Omental fat pad (tissue), 4 donors: ENCODE data around the gene FGF4. TPM values are rescaled to one million over a fixed set of nuclear protein-coding genes. Genes with fewer than 3 reads are reported as not detected.

Source experiments
- ATAC-seq: fragments of 150-250 bp; one replicate; pipeline ENCODE4 v1.9.1; 2016; ENCODE audit warnings: mild to moderate bottlenecking, moderate library complexity; ENCODE audit not compliant: low FRiP score
- DNase-seq: peaks from one replicate; pipeline ENCODE4 v3.0.0-alpha.2; 2019; ENCODE audit warnings: low spot score
- total RNA-seq, 4 donors: library from RNA; depleted of rRNA; stranded (reverse); fragments of >200 nt; gene quantifications; one replicate each; pipeline ENCODE4 v1.1.0, GENCODE V29; 2016
- TF ChIP-seq, protein P1 (sequence below), 3 donors: fragments of 450-650 bp; IDR thresholded peaks; one replicate each; pipeline ENCODE4 v1.5.1; 2016 to 2017; ENCODE audit warnings: antibody characterized with exemption in 3 of 3, mild to moderate bottlenecking in 3 of 3, moderate library complexity in 2 of 3

The FGF4 gene
- total RNA-seq, 4 donors from 2014 or later, result not detected

DNA sequence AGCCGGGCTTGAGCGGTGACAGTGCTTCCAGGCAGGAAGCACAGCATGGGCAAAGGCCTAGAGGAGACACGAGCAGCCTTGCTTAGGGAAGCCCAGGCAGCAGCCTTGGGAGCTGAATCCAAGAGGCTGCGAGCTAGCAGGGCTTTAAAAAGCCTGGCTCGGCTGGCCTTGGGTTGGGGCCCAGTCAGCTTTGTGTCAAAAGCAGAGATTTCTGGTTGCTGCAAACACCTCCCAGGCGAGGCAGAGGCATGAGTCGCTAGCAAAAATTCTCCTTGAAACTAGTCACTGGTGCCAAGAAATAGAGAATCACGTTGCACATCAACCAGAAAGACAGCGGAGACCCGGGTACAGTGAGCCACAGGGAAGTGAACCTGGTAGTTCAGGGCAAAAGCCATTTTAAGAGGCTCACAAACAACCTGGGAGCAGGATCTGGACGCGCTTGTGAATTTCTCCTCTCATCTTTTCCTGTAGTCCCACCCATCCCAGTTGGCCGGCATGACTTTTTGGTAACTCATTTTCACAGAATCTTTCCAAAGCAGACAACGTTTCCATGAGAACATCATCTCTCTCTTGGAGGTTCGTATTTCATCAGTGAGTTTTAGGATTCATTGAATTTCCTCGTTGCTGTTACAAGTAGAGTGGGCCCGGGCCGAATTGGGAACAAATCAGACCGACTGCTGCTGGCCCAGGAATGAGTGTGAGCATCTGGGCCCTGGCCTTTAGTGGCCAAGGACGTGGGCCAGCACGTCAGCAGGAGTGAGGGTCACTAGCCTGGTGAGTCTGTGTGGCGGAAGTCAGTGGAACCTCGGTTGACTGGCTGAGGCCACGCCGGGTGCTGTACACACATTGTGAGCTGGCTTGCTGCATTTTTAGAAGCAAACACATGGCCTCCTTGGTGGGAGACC, 16.4 kb upstream of the FGF4 start:
- DNase-seq (no peak), ATAC-seq (no peak)
- TF ChIP-seq, protein P1, sequence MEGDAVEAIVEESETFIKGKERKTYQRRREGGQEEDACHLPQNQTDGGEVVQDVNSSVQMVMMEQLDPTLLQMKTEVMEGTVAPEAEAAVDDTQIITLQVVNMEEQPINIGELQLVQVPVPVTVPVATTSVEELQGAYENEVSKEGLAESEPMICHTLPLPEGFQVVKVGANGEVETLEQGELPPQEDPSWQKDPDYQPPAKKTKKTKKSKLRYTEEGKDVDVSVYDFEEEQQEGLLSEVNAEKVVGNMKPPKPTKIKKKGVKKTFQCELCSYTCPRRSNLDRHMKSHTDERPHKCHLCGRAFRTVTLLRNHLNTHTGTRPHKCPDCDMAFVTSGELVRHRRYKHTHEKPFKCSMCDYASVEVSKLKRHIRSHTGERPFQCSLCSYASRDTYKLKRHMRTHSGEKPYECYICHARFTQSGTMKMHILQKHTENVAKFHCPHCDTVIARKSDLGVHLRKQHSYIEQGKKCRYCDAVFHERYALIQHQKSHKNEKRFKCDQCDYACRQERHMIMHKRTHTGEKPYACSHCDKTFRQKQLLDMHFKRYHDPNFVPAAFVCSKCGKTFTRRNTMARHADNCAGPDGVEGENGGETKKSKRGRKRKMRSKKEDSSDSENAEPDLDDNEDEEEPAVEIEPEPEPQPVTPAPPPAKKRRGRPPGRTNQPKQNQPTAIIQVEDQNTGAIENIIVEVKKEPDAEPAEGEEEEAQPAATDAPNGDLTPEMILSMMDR (IDR thresholded peaks at IDR 0.05), result no peak

DNA sequence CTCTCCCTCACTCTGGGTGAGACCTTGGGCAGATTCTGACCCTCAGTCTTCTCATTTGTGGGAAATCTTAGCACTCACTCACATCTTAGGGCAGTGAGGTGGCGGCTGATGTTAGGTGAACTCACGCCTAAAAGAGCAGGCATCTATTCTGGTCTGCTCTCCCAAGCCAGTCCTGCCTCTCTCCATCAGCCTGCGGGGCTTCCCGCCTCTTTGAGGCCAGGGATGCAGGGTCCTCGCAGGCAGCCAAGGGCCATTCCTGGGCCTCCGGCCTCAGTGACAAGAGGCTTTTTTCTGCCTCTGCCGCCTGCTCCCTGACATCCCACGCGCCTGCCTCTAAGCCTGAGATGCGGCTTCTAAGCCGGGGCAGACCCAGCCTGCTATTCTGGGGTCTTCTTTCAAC, 13.8 kb upstream of the FGF4 start:
- ATAC-seq, result no peak
- no peak for DNase-seq
- TF ChIP-seq, protein P1 (IDR thresholded peaks at IDR 0.05), result no peak

DNA sequence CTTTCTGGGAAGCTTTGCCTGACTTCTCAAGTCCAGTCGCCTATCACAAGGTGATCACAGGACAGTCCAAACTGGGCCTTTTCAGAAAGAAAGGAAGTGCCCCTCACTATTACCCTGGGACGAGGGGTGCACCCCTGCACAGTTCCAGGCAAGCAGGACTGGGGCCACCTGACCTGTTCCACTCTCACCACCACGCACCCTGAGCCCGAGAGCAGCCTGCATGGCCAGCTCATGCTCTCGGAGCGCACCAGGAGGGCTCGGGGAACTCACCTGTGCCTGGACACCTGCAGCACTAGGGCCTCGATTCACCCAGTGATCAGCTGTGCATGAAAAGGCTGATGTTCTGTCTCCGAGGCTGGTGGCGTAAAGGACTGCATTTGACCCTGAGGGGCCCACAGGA, 12.8 kb upstream of the FGF4 start:
- TF ChIP-seq, protein P1 (IDR thresholded peaks at IDR 0.05), result no peak
- no peak for DNase-seq
- ATAC-seq, result no peak

DNA sequence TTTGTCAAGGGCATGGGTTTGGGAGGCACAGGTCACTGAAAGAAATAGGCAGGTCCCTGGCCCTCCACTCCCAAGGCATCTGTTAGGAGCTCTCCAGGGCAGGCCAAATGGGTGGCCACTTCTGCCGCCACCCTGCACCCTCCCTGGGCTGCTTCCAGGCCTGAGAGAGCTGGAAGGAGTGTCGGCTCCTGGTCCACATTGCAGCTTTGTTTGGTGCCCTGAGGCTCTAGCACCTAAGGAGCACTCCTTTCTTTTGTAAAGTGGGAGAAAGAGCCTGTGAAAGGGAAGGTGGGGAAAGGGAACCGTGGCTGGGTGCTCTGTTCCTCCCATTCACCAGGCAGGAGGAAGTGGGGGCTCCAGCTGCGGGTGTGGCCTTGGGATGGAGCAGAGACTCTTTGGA, 12.3 kb upstream of the FGF4 start:
- TF ChIP-seq, protein P1 (IDR thresholded peaks at IDR 0.05), result no peak
- no peak for DNase-seq

DNA sequence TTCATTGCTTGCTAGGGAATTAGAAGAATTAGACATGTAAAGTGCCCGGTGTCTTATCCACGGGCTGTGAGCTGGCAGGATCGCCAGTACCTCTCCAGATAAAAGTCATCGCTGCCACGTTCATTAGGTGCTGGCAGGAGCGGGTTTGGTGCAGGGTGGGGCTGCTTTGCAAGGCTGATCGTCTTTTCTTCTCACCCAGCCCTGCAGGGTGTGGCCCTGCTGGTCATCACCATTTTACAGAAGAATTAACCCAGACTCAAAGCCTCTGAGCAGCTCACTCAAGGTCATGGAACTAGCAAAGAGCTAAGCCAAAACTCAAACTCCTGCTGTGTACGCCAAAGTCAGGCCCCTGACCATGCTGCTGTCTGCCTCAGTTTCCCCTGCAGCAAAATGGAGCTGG, 6.1 kb upstream of the FGF4 start:
- TF ChIP-seq, protein P1 (IDR thresholded peaks at IDR 0.05), result no peak
- no peak for ATAC-seq
- no peak for DNase-seq

More for the DNA sequence above, 12.3 kb upstream of the FGF4 start:
- ATAC-seq, result no peak

DNA sequence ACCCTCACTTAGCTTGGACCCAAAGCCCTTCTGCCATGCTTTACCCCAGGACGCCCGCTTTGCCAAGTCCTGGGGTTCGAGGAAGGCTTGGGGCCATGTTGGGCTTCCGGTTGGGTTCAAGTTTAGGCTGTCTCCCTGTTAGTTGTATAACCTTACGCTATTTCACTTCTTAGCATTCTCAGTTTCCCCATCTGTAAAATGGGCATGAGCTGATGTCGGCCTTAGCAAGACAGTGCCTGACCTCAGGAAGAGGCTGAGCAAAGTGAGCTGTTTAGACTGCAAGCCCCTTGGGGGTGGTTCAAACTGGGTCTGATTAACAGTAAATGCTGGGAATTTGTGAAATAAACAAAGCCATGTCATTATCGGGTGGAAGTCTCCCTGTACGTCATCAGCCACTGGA, 3.2 kb upstream of the FGF4 start:
- TF ChIP-seq, protein P1 (IDR thresholded peaks at IDR 0.05), result no peak
- ATAC-seq (no peak), DNase-seq (no peak)
